ENCODE results near the gene CEP57L1. TPM values are rescaled to one million over a fixed set of nuclear protein-coding genes. Genes with fewer than 3 reads are reported as not detected.

Gene CEP57L1
- total and polyA plus RNA-seq, 9 of the 15 experiments (the other 6 are each of a cell fraction or from before 2014, with no cell fraction given): 39.4 to 88.6 (median 61.8) TPM

DNA sequence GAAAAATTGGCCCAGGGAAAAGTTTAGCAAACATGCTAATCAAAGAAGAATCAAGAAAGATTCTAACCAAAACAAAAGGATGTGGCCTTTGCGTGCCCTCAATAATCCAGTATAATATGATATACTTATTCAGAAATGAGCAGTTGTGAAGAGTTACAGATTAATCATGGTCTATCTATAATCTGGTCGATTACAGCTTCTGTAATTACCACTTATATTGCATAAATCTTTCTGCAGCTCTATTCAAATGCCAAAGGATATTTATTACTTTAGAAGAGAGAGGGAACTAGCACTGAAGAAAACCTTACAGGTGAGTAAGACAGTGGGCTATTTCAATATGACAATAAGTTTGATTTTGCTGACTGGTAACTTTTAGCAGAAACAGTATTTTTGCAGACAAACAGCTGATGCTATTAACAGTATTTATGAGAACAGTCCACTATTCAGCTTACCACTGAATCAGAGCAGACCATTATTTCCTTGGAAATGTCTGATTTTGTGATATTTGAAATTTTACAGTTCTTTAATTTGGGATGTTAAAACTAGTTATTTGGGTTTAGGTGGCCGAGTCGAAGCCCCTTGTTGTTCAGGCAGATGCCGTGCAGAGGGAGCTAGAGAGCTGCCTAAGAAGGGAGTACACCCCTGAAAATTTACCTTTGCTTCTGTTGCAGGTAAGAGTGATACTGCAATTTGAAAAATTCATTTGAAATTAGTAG lies 92.2 kb downstream of the CEP57L1 start (continued):
- TF ChIP-seq ZNF395 (CRISPR knock-in tag; IDR thresholded peaks at IDR 0.05): no peak
- no peak for TF ChIP-seq ZNF696 (CRISPR knock-in tag; conservative IDR thresholded peaks at IDR 0.05)
- no peak for TF ChIP-seq ETV1 (tag; conservative IDR thresholded peaks at IDR 0.05; ENCODE audit: low read depth)
- TF ChIP-seq CBX8 (IDR thresholded peaks at IDR 0.05; ENCODE audit: borderline replicate concordance, extremely low read depth, low read depth, low read length, poor library complexity, severe bottlenecking): no peak
- TF ChIP-seq CEBPB (tag; IDR thresholded peaks at IDR 0.05): no peak
- TF ChIP-seq ZNF274 (IDR thresholded peaks at IDR 0.05; ENCODE audit: borderline replicate concordance, low read depth, low read length): no peak
- peak; percentile 91 for TF ChIP-seq SMC3 (conservative IDR thresholded peaks at IDR 0.05; ENCODE audit: insufficient read depth, low read depth, low read length)
- TF ChIP-seq, protein P1, sequence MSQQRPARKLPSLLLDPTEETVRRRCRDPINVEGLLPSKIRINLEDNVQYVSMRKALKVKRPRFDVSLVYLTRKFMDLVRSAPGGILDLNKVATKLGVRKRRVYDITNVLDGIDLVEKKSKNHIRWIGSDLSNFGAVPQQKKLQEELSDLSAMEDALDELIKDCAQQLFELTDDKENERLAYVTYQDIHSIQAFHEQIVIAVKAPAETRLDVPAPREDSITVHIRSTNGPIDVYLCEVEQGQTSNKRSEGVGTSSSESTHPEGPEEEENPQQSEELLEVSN (IDR thresholded peaks at IDR 0.05; ENCODE audit: borderline replicate concordance in 1 of 2, extremely low read depth in 1 of 2, insufficient read depth in 1 of 2, insufficient read length in 1 of 2, low read depth in 1 of 2, low read length in 1 of 2, poor library complexity in 1 of 2, severe bottlenecking in 1 of 2): no peak
- no peak for TF ChIP-seq MYBL2 (IDR thresholded peaks at IDR 0.05; ENCODE audit: low read depth)
- TF ChIP-seq MYBL2 (CRISPR knock-in tag; IDR thresholded peaks at IDR 0.05; ENCODE audit: borderline replicate concordance): no peak
- no peak for TF ChIP-seq ZNF140 (CRISPR knock-in tag; IDR thresholded peaks at IDR 0.05)
- TF ChIP-seq PTBP1 (IDR thresholded peaks at IDR 0.05; ENCODE audit: low read depth, low read length): no peak
- 0 out of 2 replicates have a peak, but pooled peaks have one; percentile 9 for TF ChIP-seq EP400 (IDR thresholded peaks at IDR 0.05)
- peak; percentile 94 for TF ChIP-seq DEAF1 (CRISPR knock-in tag; IDR thresholded peaks at IDR 0.05)
- TF ChIP-seq CHD1 (IDR thresholded peaks at IDR 0.05; ENCODE audit: low read length): no peak
- TF ChIP-seq SOX6 (IDR thresholded peaks at IDR 0.05): no peak
- TF ChIP-seq POLR2B (IDR thresholded peaks at IDR 0.05; ENCODE audit: low read depth, partially characterized antibody): no peak
- no peak for TF ChIP-seq ZKSCAN1 (IDR thresholded peaks at IDR 0.05; ENCODE audit: low read depth, low read length)
- TF ChIP-seq ATF6 (CRISPR knock-in tag; IDR thresholded peaks at IDR 0.05): no peak
- no peak for TF ChIP-seq POLR3A (IDR thresholded peaks at IDR 0.05; ENCODE audit: borderline replicate concordance, extremely low read depth, insufficient read depth, insufficient read length)
- TF ChIP-seq PCBP1 (IDR thresholded peaks at IDR 0.05; ENCODE audit: low read depth, low read length, poor library complexity, severe bottlenecking): no peak
- TF ChIP-seq HDGF (IDR thresholded peaks at IDR 0.05): no peak
